ENCODE measurements around the gene KCNQ2.

GRCh38 chr20:63519668-63520503 lies 47.4 kb upstream of the KCNQ2 start:
- peak; percentile 46 for TF ChIP-seq CTCF (IDR thresholded peaks at IDR 0.05; ENCODE audit: low read depth, low read length, poor library complexity, severe bottlenecking)
- TF ChIP-seq EZH2phosphoT487 (IDR thresholded peaks at IDR 0.05; ENCODE audit: borderline replicate concordance, low read length): no peak
